ENCODE measurements around the gene CIAO2A. TPM values are rescaled to one million over a fixed set of nuclear protein-coding genes. Genes with fewer than 3 reads are reported as not detected.

The CIAO2A gene
- total and polyA plus RNA-seq, 4 donors = 23.2 to 81.9 (median 25.8) TPM

Other genes starting within 250 kb of the CIAO2A start
- gene DAPK2, start 47.4 kb downstream of the CIAO2A start, total RNA-seq = 1 to 10 TPM; 6.0 to 8.0 TPM
- 1 to 10 TPM; 2.0 to 8.1 TPM for gene DAPK2, start 47.4 kb downstream of the CIAO2A start, polyA plus RNA-seq
- 100 to 1,000 TPM; 122 to 153 TPM for gene SNX1, start 2.1 kb upstream of the CIAO2A start, total RNA-seq
- 10 to 100 TPM; 54.6 to 57.7 TPM for gene SNX1, start 2.1 kb upstream of the CIAO2A start, polyA plus RNA-seq
- under 1 TPM; 0.36 to 0.39 TPM for gene SNX22, start 57.9 kb upstream of the CIAO2A start, total RNA-seq
- gene SNX22, start 57.9 kb upstream of the CIAO2A start, polyA plus RNA-seq = under 1 TPM; 0.38 to 0.90 TPM
- gene PPIB, start 69.2 kb upstream of the CIAO2A start, total RNA-seq = 100 to 1,000 TPM; 362 to 395 TPM
- gene PPIB, start 69.2 kb upstream of the CIAO2A start, polyA plus RNA-seq = 100 to 1,000 TPM; 293 to 699 TPM